Transverse colon (tissue), 4 donors: ENCODE measurements around the gene TFAP2D. TPM values are rescaled to one million over a fixed set of nuclear protein-coding genes. Genes with fewer than 3 reads are reported as not detected.

Experiments
- DNase-seq: peaks from one replicate; pipeline ENCODE4 v3.0.0-alpha.2; 2019
- H3K27ac ChIP-seq, 4 donors: fragments of 200-600 bp; sonication (generic); 2 replicates each; pipeline ENCODE4 v1.5.1; 2016 to 2018; ENCODE audit warnings: inconsistent platforms in 4 of 4
- H3K27me3 ChIP-seq: fragments of 200-600 bp; sonication (generic); 2 replicates; pipeline ENCODE4 v1.5.1; 2017; ENCODE audit warnings: inconsistent platforms
- H3K36me3 ChIP-seq, 4 donors: fragments of 200-600 bp; sonication (generic); 2 replicates each; pipeline ENCODE4 v1.5.1; 2017 to 2019; ENCODE audit warnings: inconsistent platforms in 4 of 4
- H3K4me1 ChIP-seq, 4 donors: fragments of 200-600 bp; sonication (generic); 2 replicates each; pipeline ENCODE4 v1.5.1; 2017 to 2020; ENCODE audit warnings: inconsistent platforms in 4 of 4
- H3K4me3 ChIP-seq, 4 donors: fragments of 200-600 bp; sonication (generic); 1 replicate in 1 of 4; 2 replicates in 3 of 4; pipeline versions ENCODE4 v1.5.1 to v1.6.1; 2017 to 2019; ENCODE audit warnings: inconsistent platforms in 4 of 4
- H3K9me3 ChIP-seq, 2 donors: fragments of 200-600 bp; sonication (generic); 2 replicates each; pipeline ENCODE4 v1.5.1; 2017 to 2019; ENCODE audit warnings: inconsistent platforms in 2 of 2
- EP300 ChIP-seq: sonication (generic); formaldehyde crosslinking; IDR thresholded peaks from one replicate; pipeline ENCODE4 v1.6.1; 2017; ENCODE audit warnings: antibody characterized with exemption, low read depth
- POLR2A ChIP-seq: fragments of 450-650 bp; IDR thresholded peaks from one replicate; pipeline ENCODE4 v1.6.1; 2016; ENCODE audit warnings: antibody characterized with exemption, mild to moderate bottlenecking, moderate library complexity
- POLR2AphosphoS5 ChIP-seq, 3 donors: sonication (generic); formaldehyde crosslinking; IDR thresholded peaks; one replicate each; pipeline ENCODE4 v1.6.1; 2016; ENCODE audit warnings: antibody characterized with exemption in 3 of 3
- WGBS, 2 donors: methylation state at CpG; one replicate each; pipeline ENCODE4 v1.1.5; 2018; ENCODE audit warnings: low coverage in 1 of 2; 5-methylcytosine and 5-hydroxymethylcytosine counted together
- in situ Hi-C, 4 donors: fragments of 200-750 bp; cut with MboI; loops; one replicate each; pipeline versions ENCODE4 v1.15.0 to v1.15.1; 2017; ENCODE audit warnings: low sequenced_read_pairs in 3 of 4, low pct_ligation_motif_present in 1 of 4, low pct_unique_long_range_greater_than_20kb in 1 of 4
- intact Hi-C: fragments of 100-400 bp; cut with DNase I; formaldehyde crosslinking; loops from one replicate; pipeline ENCODE4 v1.15.1; 2023; ENCODE audit warnings: low total_unique reads
- total RNA-seq, 4 donors: library from RNA; depleted of rRNA; stranded (reverse); fragments of >200 nt; gene quantifications; one replicate each; pipeline ENCODE4 v1.1.0, GENCODE V29; 2016
- TF ChIP-seq, protein P1 (sequence below), 5 experiments: fragments of 200-600 bp in 3 of 5; fragments of 450-650 bp in 2 of 5; sonication (generic) in 3 of 5; IDR thresholded peaks; 1 replicate in 2 of 5; 2 replicates in 3 of 5; pipeline ENCODE4 v1.5.1; 2016 to 2017; ENCODE audit warnings: antibody characterized with exemption in 5 of 5, inconsistent platforms in 3 of 5, mild to moderate bottlenecking in 2 of 5, moderate library complexity in 1 of 5

Gene TFAP2D
- total RNA-seq, 4 donors from 2014 or later: not detected

DNA sequence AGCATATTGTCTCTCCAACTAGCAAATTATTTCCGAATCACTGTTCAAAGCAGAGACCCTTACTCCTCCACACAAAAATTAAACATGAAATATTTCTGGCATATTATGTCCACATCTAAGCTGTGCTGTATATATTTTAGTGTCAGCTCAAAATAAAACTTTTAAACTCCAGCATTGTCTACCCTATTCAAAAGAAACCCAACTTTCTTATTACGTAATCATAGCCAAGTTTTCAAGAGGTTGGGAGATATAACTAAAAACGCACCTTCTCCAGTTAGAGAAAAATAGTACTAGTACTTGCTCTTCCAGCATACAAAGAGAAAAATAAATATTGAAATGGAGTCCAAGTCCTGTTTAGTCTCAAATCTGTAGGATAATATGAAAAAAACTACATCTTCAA lies 24.1 kb upstream of the TFAP2D start:
- no peaks in the 10 kb centered on the region for H3K4me1 ChIP-seq
- H3K27ac ChIP-seq: no peak overlapping the region
- no peaks in the 10 kb centered on the region for H3K36me3 ChIP-seq
- 81 to 90% methylated on average over 3 of the region's 3 CpGs for WGBS, 2 donors
- in situ Hi-C loops: no loop called here
- H3K9me3 ChIP-seq: no peaks in the 10 kb centered on the region
- intact Hi-C loops: no loop called here
- no peak overlapping the region for H3K4me3 ChIP-seq
- H3K27me3 ChIP-seq: no peaks in the 10 kb centered on the region
- no peak for DNase-seq
- TF ChIP-seq EP300 (no peak), POLR2AphosphoS5 (IDR thresholded peaks at IDR 0.05) (no peak), POLR2A (no peak)
- TF ChIP-seq, protein P1, sequence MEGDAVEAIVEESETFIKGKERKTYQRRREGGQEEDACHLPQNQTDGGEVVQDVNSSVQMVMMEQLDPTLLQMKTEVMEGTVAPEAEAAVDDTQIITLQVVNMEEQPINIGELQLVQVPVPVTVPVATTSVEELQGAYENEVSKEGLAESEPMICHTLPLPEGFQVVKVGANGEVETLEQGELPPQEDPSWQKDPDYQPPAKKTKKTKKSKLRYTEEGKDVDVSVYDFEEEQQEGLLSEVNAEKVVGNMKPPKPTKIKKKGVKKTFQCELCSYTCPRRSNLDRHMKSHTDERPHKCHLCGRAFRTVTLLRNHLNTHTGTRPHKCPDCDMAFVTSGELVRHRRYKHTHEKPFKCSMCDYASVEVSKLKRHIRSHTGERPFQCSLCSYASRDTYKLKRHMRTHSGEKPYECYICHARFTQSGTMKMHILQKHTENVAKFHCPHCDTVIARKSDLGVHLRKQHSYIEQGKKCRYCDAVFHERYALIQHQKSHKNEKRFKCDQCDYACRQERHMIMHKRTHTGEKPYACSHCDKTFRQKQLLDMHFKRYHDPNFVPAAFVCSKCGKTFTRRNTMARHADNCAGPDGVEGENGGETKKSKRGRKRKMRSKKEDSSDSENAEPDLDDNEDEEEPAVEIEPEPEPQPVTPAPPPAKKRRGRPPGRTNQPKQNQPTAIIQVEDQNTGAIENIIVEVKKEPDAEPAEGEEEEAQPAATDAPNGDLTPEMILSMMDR (IDR thresholded peaks at IDR 0.05): no peak

DNA sequence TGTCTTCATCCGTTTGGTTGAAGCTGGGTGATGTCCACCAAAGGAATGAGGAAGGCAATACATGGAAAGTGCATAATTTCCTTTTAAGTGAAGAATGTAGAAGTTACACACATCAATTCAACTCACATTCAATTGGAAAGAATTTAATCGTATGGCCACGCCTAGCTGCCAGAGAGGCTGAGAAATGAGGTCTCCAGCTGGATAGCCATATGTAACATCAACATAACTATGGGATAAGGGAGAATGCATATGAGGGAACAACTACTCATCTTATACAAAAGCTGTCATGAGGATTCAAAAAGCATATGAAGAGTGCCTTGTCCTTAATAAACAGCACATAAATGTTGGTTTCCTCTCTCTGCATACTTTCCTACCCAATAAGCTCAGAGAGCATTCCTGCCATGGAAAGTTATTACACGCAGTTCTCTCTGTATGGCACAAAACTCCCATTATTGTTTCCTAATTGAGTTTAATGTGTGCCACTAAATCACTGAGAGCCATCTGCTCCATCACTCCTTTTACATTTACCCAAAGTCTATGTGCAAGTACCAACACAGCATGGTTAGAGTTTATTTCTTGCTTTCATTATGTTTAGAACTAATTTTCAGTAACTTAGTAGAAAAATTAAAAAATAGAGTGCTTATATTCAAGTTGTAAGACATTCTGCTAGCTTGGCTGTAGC lies 21.4 kb upstream of the TFAP2D start:
- TF ChIP-seq, protein P1 (IDR thresholded peaks at IDR 0.05): no peak
- TF ChIP-seq POLR2A (no peak), POLR2AphosphoS5 (IDR thresholded peaks at IDR 0.05) (no peak), EP300 (no peak)
- Histone ChIP-seq H3K4me1 (no peaks in the 10 kb centered on the region), H3K27ac (no peak overlapping the region), H3K36me3 (no peaks in the 10 kb centered on the region), H3K4me3 (no peak overlapping the region), H3K9me3 (no peaks in the 10 kb centered on the region), H3K27me3 (no peaks in the 10 kb centered on the region)
- intact Hi-C loops: no loop called here
- DNase-seq: no peak
- in situ Hi-C loops: no loop called here
- WGBS, 2 donors: 68 to 77% methylated on average over 4 of the region's 4 CpGs

DNA sequence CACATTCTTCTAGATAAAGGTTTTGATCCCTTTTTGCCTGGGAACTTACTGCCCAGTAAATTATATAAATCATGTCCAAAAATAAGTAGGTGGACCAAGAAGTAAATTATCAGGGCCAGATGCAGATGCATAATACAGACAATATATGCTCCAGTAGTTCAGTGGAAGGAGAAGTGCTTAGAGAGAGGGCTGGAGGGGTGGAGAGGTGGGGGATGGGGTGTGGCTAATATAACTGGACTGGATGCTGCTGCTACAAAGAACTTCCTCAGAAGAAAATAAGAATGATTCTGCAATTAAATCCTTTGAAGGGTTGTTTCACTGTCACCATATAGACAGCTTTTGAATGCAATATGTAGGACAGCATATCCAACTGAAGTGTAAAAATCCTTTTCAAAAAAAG lies 14.8 kb upstream of the TFAP2D start:
- TF ChIP-seq EP300: no peak
- TF ChIP-seq POLR2AphosphoS5 (IDR thresholded peaks at IDR 0.05): no peak
- no peak for TF ChIP-seq POLR2A
- TF ChIP-seq, protein P1 (IDR thresholded peaks at IDR 0.05): no peak
- intact Hi-C loops: no loop called here
- no peaks in the 10 kb centered on the region for H3K9me3 ChIP-seq
- no peak overlapping the region for H3K4me3 ChIP-seq
- H3K36me3 ChIP-seq: no peaks in the 10 kb centered on the region
- H3K27me3 ChIP-seq: peaks cover 3% of the 10 kb centered on the region
- in situ Hi-C loops: no loop called here
- no peak for DNase-seq
- H3K27ac ChIP-seq: no peak overlapping the region
- H3K4me1 ChIP-seq: no peaks in the 10 kb centered on the region

DNA sequence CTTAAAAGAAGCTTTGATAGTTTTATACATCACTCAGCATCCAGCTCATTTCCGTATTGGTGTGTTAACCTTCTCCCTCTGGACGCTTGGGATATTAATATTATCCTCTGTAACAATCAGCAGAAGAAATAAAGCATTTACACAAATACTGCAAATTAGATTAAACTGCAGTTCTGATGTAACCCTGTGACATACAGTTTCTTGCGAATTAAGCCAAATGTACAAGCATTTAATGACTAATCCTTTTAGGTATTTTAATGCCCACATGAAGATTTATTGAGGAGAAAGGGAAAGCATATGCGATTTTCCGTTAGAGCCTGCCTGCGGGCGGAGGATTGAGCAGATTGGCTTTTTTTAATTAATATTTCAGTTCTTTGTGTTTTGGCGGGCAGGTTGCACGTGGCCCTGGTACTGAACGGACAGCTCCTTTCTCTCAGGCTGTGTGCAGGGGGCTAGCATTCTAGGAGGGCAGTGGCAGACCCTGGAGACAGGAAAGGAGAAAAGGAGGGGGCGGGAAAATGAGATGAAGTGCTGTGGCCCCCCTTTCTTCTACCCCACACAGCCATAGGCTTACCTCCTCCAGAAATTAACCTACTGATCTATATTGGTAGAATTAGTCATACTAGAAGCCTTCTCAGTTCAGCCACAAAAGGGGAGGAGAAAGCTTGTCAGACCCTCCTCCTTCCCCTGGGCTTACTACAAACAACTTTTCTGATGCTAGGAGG lies 14.1 kb upstream of the TFAP2D start:
- no peaks in the 10 kb centered on the region for H3K4me1 ChIP-seq
- DNase-seq: no peak
- H3K9me3 ChIP-seq: no peaks in the 10 kb centered on the region
- intact Hi-C loops: no loop called here
- no peak for TF ChIP-seq EP300
- no peak for TF ChIP-seq POLR2AphosphoS5 (IDR thresholded peaks at IDR 0.05)
- no peak for TF ChIP-seq POLR2A
- TF ChIP-seq, protein P1 (IDR thresholded peaks at IDR 0.05): no peak
- H3K4me3 ChIP-seq: no peak overlapping the region
- WGBS, 2 donors: 25 to 26% methylated on average over 10 to 11 of the region's 11 CpGs
- no peak overlapping the region for H3K27ac ChIP-seq
- peaks cover 3% of the 10 kb centered on the region for H3K27me3 ChIP-seq
- in situ Hi-C loops: no loop called here
- H3K36me3 ChIP-seq: no peaks in the 10 kb centered on the region
